Epithelial cell of esophagus (primary cell): ENCODE measurements around the gene TMEM240.
"Not testable (repeated sequence)": the region's sequence is repeated elsewhere in the genome, so short reads cannot be mapped to it uniquely, and the experiment has no call there.

Experiments
- DNase-seq: peaks from one replicate; pipeline ENCODE4 v3.0.0; 2010; ENCODE audit warnings: low read depth
- H3K4me3 ChIP-seq: 2 replicates; pipeline ENCODE4 v1.5.1; 2011; ENCODE audit warnings: mild to moderate bottlenecking, low read length, control low read depth
- CTCF ChIP-seq: IDR thresholded peaks from 2 replicates; pipeline ENCODE4 v1.5.1; 2011; ENCODE audit warnings: low read depth, mild to moderate bottlenecking, low read length, control low read depth, inconsistent platforms; ENCODE audit not compliant: insufficient read depth; ENCODE audit errors: missing control alignments

Gene TMEM240

GRCh38 chr1:1507305-1507704, 33.1 kb downstream of the TMEM240 start:
- DNase-seq: no peak
- H3K4me3 ChIP-seq: no peak overlapping the region
- TF ChIP-seq CTCF: no peak

GRCh38 chr1:1505801-1506200, 34.6 kb downstream of the TMEM240 start:
- not testable (repeated sequence) for DNase-seq, H3K4me3 ChIP-seq

GRCh38 chr1:1505366-1505798, 35.0 kb downstream of the TMEM240 start:
- peak; percentile 11 for TF ChIP-seq CTCF
- peak; percentile 13 for DNase-seq
- H3K4me3 ChIP-seq: not testable (repeated sequence)

GRCh38 chr1:1504777-1505365, 35.6 kb downstream of the TMEM240 start:
- TF ChIP-seq CTCF: peak; percentile 69
- not testable (repeated sequence) for H3K4me3 ChIP-seq
- peak; percentile 89 for DNase-seq

- H3K4me3 ChIP-seq, DNase-seq: not testable (repeated sequence)
Observed at GRCh38 chr1:1495461-1495975, 44.9 kb downstream of the TMEM240 start.

- DNase-seq, H3K4me3 ChIP-seq: not testable (repeated sequence)
Observed at GRCh38 chr1:1494311-1494710, 46.1 kb downstream of the TMEM240 start.

GRCh38 chr1:1491601-1492000, 48.8 kb downstream of the TMEM240 start:
- DNase-seq: no peak
- H3K4me3 ChIP-seq: no peak overlapping the region
- TF ChIP-seq CTCF: no peak

GRCh38 chr1:1490633-1491230, 49.7 kb downstream of the TMEM240 start:
- no peak for DNase-seq
- TF ChIP-seq CTCF: no peak

More at GRCh38 chr1:1490633-1491230, 49.7 kb downstream of the TMEM240 start:
- no peak overlapping the region for H3K4me3 ChIP-seq
